Stimulated activated CD4-positive, alpha-beta T cell treated with anti-CD3 and anti-CD28 coated beads, Interleukin-15, amount 100 ng/mL, for 48 hours (primary cell): ENCODE measurements around the gene TOMM5.

Experiments
- DNase-seq, 2 donors: peaks; one replicate each; pipeline ENCODE4 v3.0.0-alpha.2; 2020; ENCODE audit warnings: low read depth in 2 of 2

The TOMM5 gene

GRCh38 chr9:37563806-37564513 is 28.4 kb downstream of the TOMM5 start:
- no peak for DNase-seq

GRCh38 chr9:37562826-37563225 is 29.6 kb downstream of the TOMM5 start:
- DNase-seq: no peak

GRCh38 chr9:37561682-37562081 is 30.7 kb downstream of the TOMM5 start:
- no peak for DNase-seq

- no peak for DNase-seq
These were observed 32.4 kb downstream of the TOMM5 start for GRCh38 chr9:37559855-37560592.

DNA sequence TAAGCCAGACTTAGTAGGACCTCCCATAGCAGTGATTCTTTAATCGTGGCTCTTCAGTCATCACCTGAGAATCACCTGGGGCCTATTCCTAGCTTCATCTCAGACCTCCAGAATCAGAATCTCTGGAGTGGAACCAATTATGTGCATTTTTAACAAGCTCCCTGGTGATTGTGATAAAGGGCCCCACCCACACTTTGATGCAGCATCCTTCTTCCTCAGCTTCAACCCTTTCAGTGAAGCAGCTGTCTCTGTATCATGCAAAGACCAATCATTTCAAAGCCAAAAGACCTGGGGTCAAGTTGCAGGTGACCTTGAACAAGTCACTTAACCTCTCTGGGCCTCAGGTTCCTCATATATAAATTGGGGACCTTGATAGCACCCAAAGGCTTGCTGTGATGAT is 33.3 kb downstream of the TOMM5 start:
- no peak for DNase-seq

DNA sequence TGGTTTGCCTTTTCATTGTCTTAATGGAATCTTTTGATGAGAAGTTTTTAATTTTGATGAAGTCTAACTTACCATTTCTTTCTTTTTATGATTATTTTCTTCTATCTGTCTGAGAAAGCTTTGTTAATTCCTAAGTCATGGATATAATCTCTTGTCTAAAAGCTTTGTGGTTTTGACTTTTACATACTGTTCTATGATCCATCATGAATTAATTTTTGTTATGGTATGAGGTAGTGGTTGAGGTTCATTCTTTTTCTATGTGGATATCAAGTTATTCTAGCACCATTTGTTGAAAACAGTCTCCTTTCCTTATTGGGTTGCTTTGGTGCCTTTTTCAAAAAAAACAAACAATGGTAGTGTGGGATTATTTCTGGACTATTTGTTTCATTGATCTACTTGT is 36.6 kb downstream of the TOMM5 start:
- no peak for DNase-seq

DNA sequence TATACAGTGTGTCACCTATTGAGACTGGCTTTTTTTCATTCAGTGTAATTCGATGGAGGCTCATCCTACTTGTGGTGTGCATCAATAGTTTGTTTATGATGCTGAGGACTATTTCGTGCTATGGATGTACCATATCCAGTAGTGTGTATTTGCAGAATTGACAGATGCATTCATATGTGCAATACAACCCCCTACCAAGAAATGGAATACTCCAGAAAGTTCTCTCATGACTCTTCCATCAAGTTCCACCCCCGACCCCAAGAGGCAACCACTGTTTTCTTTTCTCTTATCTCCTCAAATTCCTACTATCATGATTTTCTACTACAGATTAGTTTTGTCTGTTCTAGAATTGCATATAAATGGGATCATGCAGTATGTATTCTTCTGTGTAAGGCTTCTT is 38.1 kb downstream of the TOMM5 start:
- no peak for DNase-seq

DNA sequence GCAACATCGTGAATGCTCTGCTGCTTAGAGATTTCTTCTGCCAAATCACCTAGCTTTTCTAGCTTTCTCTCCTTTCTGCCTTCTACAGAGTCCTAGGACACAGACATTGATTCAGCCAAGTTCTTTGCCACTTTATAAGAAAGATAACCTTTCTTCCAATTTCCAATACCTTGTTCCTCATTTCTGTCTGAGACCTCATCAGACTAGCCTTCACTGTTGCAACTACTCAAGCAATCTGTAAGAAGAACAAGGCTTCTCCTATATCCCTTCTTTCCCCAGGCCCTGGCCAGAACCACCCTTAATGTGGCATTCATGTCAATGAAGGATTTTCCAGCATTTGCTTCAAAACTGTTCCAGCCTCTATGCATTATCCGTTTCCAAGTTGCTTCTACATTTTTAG is 40.5 kb downstream of the TOMM5 start:
- no peak for DNase-seq

DNA sequence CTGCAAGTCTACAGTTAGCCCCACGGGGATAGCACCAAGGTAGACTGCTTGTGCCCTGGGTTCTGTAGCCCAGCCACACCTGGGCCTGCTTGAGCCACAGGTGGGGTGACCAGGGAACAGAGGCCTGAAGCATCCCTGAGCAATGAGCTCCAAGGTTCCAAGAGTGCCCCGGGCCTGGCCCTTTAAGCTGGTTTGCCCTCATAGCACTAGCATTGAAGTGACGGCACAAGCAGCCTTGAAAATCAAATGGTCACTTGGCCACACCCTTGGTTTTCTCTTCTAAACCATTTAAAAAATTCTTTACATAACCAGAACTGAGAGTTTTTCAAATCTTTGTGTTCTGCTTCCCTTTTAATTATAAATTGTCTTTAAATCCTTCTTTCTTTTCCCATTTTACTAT is 40.9 kb downstream of the TOMM5 start:
- DNase-seq: no peak

DNA sequence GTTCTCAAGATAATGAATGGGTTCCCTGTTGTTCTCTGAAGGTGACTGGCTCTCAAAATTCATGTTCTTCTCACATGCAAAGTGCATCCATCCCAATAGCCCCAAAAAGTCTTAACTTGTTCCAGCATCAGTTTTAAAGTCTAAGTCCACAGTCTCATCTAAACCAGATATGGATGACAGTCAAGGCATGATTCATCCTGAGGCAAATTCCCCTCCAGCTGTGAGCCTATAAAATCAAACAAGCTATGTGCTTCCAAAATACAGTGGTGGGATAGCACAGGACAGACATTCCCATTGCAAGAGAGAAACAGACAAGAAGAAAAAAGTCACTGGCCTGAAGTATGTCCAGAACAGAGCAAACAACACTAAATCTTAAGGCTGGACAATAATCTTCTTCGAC is 41.6 kb downstream of the TOMM5 start:
- DNase-seq: no peak

- no peak for DNase-seq
These were observed 42.9 kb downstream of the TOMM5 start for GRCh38 chr9:37549527-37549926.

GRCh38 chr9:37547328-37547878 is 45.0 kb downstream of the TOMM5 start:
- no peak for DNase-seq

DNA sequence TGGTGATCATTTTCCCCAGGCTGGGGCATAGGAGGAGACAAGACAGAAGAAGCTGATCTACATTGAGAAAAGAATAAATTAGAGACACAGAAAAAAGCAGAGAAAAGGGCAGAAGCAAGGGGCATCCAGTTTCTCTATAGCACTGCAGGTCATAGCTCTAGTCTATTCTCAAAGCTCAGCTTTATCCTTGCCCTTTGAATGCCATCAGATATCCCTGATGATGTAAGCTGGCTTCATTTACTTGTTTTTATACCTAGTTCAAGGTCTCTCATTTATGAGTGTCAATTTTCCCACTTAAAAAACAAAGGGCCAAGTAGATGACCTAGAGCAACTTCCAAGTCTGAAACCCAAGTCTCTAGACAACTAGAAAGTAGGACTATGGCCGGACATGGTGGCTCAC is 48.9 kb downstream of the TOMM5 start:
- no peak for DNase-seq

DNA sequence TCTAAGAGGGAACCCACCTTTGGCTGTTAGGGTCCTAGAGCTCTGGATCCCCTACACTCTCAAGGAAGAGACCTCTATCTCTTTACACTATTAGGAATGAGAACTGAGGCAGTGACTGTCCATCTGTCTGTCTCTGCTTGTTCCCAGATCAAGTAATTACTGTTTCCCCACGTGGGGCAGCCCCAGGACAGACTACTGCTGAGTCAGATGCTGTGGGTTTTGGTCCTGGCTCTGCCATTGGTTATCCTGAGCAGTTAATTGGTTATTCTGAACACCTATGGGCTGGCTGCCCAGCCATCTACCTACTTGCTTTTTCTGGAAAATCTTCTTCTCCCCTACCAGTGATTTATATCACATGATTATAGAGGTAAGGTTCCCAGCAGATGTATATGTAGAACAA is 49.5 kb downstream of the TOMM5 start:
- no peak for DNase-seq

GRCh38 chr9:37542488-37542887 is 49.9 kb downstream of the TOMM5 start:
- no peak for DNase-seq

DNA sequence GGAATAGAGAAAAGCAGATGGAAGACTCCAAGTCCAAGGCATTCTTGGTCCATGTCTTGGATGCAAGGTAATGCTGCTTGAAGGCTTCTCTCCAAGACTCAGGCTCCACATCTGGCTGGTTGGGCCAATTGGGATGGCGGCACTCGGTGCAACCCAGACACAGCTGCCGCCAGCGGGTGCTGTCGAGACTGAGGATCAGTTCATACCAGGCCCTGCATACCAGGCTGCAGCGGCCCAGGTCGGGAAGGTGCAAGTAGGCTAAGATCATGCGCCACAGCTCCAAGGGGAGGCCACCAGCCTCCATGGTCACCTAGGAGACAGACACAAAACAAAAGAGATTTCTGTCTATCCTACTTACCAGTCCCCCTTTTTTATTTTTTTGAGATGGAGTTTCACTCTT is 50.9 kb downstream of the TOMM5 start:
- DNase-seq: no peak

- DNase-seq: no peak
These were observed 51.8 kb downstream of the TOMM5 start for GRCh38 chr9:37540634-37541033.

- no peak for DNase-seq
These were observed 52.8 kb downstream of the TOMM5 start for GRCh38 chr9:37539634-37540033.
